Measurements from ENCODE around the gene MMP23B. TPM values are rescaled to one million over a fixed set of nuclear protein-coding genes. Genes with fewer than 3 reads are reported as not detected.

MMP23B gene
- total and polyA plus RNA-seq, 4 donors: 15.5 to 120 (median 57.8) TPM

DNA sequence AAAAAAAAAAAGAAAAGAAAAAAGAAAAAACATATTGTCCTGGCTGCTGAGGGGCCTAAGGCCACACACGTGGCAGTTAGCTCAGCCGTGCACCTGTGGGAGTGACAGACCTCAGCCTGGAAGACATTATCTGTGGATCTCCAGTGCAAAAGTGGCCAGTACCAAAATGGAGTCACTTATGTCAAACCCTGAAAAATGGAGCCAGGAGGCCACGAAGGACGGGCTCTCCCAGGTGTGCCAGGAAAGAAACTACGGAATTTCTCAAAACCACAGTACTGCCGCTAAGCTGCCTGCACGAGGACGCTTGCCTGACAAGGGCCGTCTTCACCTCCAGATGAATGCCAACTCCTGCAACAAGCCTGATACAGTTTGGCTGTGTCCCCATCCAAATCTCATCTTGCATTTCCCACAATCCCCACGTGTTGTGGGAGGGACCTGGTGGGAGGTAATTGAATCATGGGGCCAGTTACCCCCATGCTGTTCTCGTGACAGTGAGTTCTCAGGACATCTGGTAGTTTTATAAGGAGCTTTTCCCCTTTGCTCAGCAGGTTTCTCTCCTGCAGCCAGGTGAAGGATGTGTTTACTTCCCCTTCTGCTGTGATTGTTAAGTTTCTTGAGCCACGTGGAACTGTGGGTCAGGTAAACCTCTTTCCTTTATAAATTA is 22.0 kb upstream of the MMP23B start:
- ATAC-seq (ENCODE audit: low FRiP score) (no peak), DNase-seq (peak in 1 of 2 donors; percentile 18)
- intact Hi-C loops (cut with DNase I): no loop called here
- Histone ChIP-seq H3K27ac (ENCODE audit: low read depth in 1 of 2, low read length in 2 of 2) (no peak overlapping the region), H3K4me1 (ENCODE audit: control insufficient read depth in 1 of 2, insufficient read depth in 2 of 2, low read length in 2 of 2) (no peaks in the 10 kb centered on the region), H3K36me3 (ENCODE audit: control insufficient read depth in 1 of 2, insufficient read depth in 2 of 2, low read length in 1 of 2) (no peaks in the 10 kb centered on the region), H3K9me3 (ENCODE audit: control insufficient read depth, low read length) (no peaks in the 10 kb centered on the region), H3K27me3 (ENCODE audit: control insufficient read depth in 1 of 2, insufficient read depth in 2 of 2, low read length in 1 of 2) (no peaks in the 10 kb centered on the region), H3K4me3 (ENCODE audit: low read length in 2 of 2) (no peak overlapping the region)
- WGBS, 2 donors: 72 to 74% methylated on average over 12 of the region's 12 CpGs

DNA sequence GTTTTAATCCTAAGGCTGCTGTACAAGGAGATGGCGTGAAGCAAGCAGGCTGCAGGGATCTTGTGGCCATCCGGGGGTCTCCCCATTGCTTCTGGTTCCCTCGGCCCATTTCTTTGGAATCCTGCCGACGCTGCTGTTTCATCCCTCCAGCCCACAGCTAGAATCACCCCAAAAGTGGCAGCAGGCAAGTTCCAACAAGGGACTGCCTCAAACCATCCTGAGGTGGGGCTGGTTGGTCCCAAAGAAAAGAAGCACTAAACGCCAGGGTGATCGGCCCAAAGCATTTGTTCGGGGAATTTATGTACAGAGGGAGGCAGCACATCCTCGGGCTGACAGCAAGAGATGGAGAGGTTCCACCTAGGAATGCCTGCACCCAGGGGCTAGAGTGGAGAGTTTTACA is 21.2 kb upstream of the MMP23B start:
- Histone ChIP-seq H3K4me3 (ENCODE audit: low read length in 2 of 2) (no peak overlapping the region), H3K27me3 (ENCODE audit: control insufficient read depth in 1 of 2, insufficient read depth in 2 of 2, low read length in 1 of 2) (no peaks in the 10 kb centered on the region), H3K9me3 (ENCODE audit: control insufficient read depth, low read length) (no peaks in the 10 kb centered on the region), H3K4me1 (ENCODE audit: control insufficient read depth in 1 of 2, insufficient read depth in 2 of 2, low read length in 2 of 2) (no peaks in the 10 kb centered on the region), H3K36me3 (ENCODE audit: control insufficient read depth in 1 of 2, insufficient read depth in 2 of 2, low read length in 1 of 2) (no peaks in the 10 kb centered on the region), H3K27ac (ENCODE audit: low read depth in 1 of 2, low read length in 2 of 2) (peak overlapping the region in 1 of 2 donors; percentile 4)
- ATAC-seq (ENCODE audit: low FRiP score) (no peak), DNase-seq (peak in 1 of 2 donors; percentile 27)
- 74% methylated on average over 9 of the region's 9 CpGs for WGBS, 2 donors
- intact Hi-C loops (cut with DNase I): no loop called here

DNA sequence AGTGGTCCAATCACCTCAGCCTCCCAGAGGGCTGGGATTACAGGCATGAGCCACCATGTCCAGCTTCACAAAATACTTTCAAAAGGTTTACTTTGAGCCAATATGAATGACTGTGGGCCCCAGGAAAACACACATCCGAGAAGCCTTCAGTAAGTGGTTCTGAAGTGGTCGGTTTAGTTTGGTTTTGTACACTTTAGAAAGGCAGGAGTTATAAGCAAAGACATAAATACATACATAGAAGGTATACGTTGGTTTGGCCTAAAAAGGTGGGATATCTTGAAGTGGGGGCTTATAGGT is 19.9 kb upstream of the MMP23B start:
- Histone ChIP-seq H3K36me3 (ENCODE audit: control insufficient read depth in 1 of 2, insufficient read depth in 2 of 2, low read length in 1 of 2) (no peaks in the 10 kb centered on the region), H3K9me3 (ENCODE audit: control insufficient read depth, low read length) (no peaks in the 10 kb centered on the region), H3K27me3 (ENCODE audit: control insufficient read depth in 1 of 2, insufficient read depth in 2 of 2, low read length in 1 of 2) (no peaks in the 10 kb centered on the region), H3K4me1 (ENCODE audit: control insufficient read depth in 1 of 2, insufficient read depth in 2 of 2, low read length in 2 of 2) (no peaks in the 10 kb centered on the region), H3K27ac (ENCODE audit: low read depth in 1 of 2, low read length in 2 of 2) (no peak overlapping the region), H3K4me3 (ENCODE audit: low read length in 2 of 2) (no peak overlapping the region)
- DNase-seq (no peak), ATAC-seq (ENCODE audit: low FRiP score) (no peak)
- intact Hi-C loops (cut with DNase I): no loop called here
- 82 to 88% methylated on average over 3 of the region's 3 CpGs for WGBS, 2 donors

DNA sequence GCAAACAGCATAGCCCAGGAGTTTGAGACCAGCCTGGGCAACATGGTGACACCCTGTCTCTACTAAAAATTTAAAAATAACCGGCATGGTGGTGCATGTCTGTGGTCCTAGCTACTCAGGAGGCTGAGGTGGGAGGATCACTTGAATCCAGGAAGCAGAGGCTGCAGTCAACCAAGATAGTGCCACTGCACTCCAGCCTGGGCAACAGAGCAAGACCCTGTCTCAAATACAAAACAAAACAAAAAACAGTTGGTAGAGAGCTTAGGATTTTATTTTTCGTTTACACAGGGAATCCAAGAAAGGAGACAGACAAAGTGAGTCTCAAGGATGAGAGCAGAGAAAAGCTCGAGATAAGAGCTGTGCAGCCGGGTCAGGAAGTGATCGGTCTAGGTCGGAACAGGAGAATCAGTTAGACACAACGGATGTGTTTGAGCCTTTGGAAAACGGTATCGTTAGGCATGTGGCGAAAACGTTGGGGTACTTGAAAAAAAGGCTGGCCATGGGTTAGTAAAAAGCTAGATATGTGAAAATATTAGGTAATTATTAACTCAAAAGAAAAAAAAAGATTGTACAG is 18.4 kb upstream of the MMP23B start:
- H3K36me3 ChIP-seq (ENCODE audit: control insufficient read depth in 1 of 2, insufficient read depth in 2 of 2, low read length in 1 of 2): no peaks in the 10 kb centered on the region
- peak in 1 of 2 donors; percentile 6 for DNase-seq
- intact Hi-C loops (cut with DNase I): loop anchor here in 1 of 2 donors (1.0 kb wide), 1 partner anchor 39 kb away; the partner anchor contains the start of gene SSU72
- H3K9me3 ChIP-seq (ENCODE audit: control insufficient read depth, low read length): no peaks in the 10 kb centered on the region
- ATAC-seq (ENCODE audit: low FRiP score): no peak
- 69 to 74% methylated on average over 11 of the region's 11 CpGs for WGBS, 2 donors
- no peak overlapping the region for H3K27ac ChIP-seq (ENCODE audit: low read depth in 1 of 2, low read length in 2 of 2)
- H3K4me1 ChIP-seq (ENCODE audit: control insufficient read depth in 1 of 2, insufficient read depth in 2 of 2, low read length in 2 of 2): no peaks in the 10 kb centered on the region
- H3K4me3 ChIP-seq (ENCODE audit: low read length in 2 of 2): no peak overlapping the region
- no peaks in the 10 kb centered on the region for H3K27me3 ChIP-seq (ENCODE audit: control insufficient read depth in 1 of 2, insufficient read depth in 2 of 2, low read length in 1 of 2)

DNA sequence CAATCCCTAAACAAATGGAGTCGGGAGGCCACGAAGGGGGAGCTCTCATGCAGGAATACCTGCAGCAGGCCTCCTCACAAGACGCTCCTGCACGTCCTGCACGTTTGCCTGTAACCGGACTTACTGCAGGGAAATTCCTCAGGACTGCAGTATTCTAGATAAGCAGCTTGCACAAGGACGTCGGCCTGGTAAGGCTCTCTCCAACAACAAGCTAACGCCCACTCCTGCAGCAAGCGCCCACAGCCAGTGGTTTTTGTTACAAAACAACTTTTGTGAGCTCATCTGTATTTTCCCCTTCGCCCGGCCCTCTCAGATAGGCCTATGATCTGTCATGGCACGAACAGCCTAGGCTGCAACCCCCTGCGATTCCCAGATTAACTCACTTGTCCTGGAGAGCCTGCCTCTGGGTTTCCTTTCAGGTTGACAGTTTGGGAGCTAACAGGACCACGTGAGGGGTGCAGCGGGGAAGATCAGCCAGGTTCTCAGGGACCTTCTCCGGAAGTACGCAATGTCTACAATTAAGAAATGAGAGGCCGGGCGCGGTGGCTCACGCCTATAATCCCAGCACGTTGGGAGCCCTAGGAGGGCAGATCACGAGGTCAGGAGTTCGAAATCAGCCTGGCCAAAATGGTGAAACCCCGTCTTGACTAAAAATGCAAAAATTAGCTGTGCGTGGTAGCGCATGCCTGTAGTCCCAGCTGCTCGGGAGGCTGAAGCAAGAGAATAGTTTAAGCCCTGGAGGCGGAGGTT is 17.6 kb upstream of the MMP23B start:
- Histone ChIP-seq H3K36me3 (ENCODE audit: control insufficient read depth in 1 of 2, insufficient read depth in 2 of 2, low read length in 1 of 2) (no peaks in the 10 kb centered on the region), H3K4me1 (ENCODE audit: control insufficient read depth in 1 of 2, insufficient read depth in 2 of 2, low read length in 2 of 2) (no peaks in the 10 kb centered on the region), H3K9me3 (ENCODE audit: control insufficient read depth, low read length) (no peaks in the 10 kb centered on the region), H3K4me3 (ENCODE audit: low read length in 2 of 2) (peak overlapping the region; percentile 23 to 46), H3K27me3 (ENCODE audit: control insufficient read depth in 1 of 2, insufficient read depth in 2 of 2, low read length in 1 of 2) (no peaks in the 10 kb centered on the region), H3K27ac (ENCODE audit: low read depth in 1 of 2, low read length in 2 of 2) (no peak overlapping the region)
- 4 to 7% methylated on average over 30 of the region's 30 CpGs for WGBS, 2 donors
- intact Hi-C loops (cut with DNase I): loop anchor here in 1 of 2 donors (1.0 kb wide), 1 partner anchor 40 kb away; the partner anchor contains the start of gene SSU72
- ATAC-seq (ENCODE audit: low FRiP score): no peak
- DNase-seq: peak; percentile 67 to 80

DNA sequence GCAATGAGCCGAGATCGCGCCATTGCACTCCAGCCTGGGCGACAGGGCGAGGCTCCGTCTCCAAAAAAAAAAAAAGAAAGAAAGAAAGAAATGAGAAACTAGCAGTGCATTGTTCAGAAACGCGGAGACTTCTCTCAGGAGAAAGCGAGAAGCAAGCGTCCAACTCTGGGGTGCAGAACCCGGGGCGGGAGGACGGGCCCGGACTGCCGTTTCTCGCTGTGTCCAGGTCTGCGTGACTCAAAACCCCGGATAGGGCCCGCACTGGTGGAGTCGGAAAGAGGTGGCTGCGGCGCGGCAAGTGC is 17.1 kb upstream of the MMP23B start:
- H3K4me1 ChIP-seq (ENCODE audit: control insufficient read depth in 1 of 2, insufficient read depth in 2 of 2, low read length in 2 of 2): no peaks in the 10 kb centered on the region
- 0 to 1% methylated on average over 23 of the region's 23 CpGs for WGBS, 2 donors

DNA sequence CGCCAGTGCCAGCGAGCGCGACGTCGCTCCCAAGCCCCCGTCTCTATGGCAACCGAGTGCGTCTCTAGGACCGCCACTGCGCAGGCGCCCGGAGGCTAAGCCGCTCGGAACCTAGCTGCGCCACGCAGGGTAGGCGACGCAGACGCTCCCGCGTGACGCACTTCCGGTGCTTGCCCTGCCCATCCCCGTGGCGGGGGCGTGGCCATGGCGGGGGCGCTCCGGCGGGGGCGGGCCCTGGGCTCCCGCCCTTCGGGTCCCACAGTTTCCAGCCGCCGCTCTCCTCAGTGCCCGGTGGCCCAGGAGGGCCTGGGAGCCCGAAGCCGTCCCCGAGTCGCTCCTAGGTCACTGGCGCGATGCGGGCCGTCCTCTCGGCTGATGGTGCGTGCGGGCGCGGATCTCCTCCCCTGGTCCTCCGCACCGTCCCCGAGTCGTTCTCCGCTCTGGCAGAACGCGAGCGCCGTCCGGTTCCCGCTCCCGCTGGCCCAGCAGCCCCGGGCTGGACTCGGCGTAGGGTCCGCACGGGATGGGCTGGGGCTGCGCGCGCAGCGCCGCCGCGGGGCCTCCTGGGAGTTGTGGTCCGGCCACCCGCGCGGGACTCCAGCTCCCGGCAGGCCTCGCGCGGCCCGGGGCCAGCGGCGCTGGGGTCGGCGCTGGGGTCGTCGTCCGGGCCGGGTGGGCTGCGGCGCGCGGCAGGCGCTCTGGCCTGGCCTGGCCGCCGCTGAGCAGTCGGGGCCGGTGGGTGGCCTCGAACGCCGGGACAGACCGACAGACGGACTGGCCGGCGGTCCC is 16.5 kb upstream of the MMP23B start, which contains the start of gene MIB2:
Gene MIB2 (plus strand): TSS at position 245 of the 789 bp plus-strand sequence. CDS start 7,953 bp downstream, outside the sequence.
- peak; percentile 98 for ATAC-seq (ENCODE audit: low FRiP score)
- H3K36me3 ChIP-seq (ENCODE audit: control insufficient read depth in 1 of 2, insufficient read depth in 2 of 2, low read length in 1 of 2): no peaks in the 10 kb centered on the region
- peak within 1 kb of the TSS; percentile 65 to 83 for H3K4me3 ChIP-seq (ENCODE audit: low read length in 2 of 2)
- peak within 1 kb of the TSS; percentile 71 to 92 for H3K27ac ChIP-seq (ENCODE audit: low read depth in 1 of 2, low read length in 2 of 2)
- H3K27me3 ChIP-seq (ENCODE audit: control insufficient read depth in 1 of 2, insufficient read depth in 2 of 2, low read length in 1 of 2): no peaks in the 10 kb centered on the region
- intact Hi-C loops (cut with DNase I): no loop called here
- 0% methylated on average over 98 to 107 of the region's 107 CpGs for WGBS, 2 donors
- no peaks in the 10 kb centered on the region for H3K4me1 ChIP-seq (ENCODE audit: control insufficient read depth in 1 of 2, insufficient read depth in 2 of 2, low read length in 2 of 2)
- H3K9me3 ChIP-seq (ENCODE audit: control insufficient read depth, low read length): no peaks in the 10 kb centered on the region
- DNase-seq: peak; percentile 97 to 99

More for the DNA sequence above, 17.1 kb upstream of the MMP23B start:
- DNase-seq (no peak), ATAC-seq (ENCODE audit: low FRiP score) (no peak)
- no peaks in the 10 kb centered on the region for H3K9me3 ChIP-seq (ENCODE audit: control insufficient read depth, low read length)
- no peak overlapping the region for H3K27ac ChIP-seq (ENCODE audit: low read depth in 1 of 2, low read length in 2 of 2)
- H3K4me3 ChIP-seq (ENCODE audit: low read length in 2 of 2): peak overlapping the region; percentile 23 to 46
- H3K36me3 ChIP-seq (ENCODE audit: control insufficient read depth in 1 of 2, insufficient read depth in 2 of 2, low read length in 1 of 2): no peaks in the 10 kb centered on the region
- no peaks in the 10 kb centered on the region for H3K27me3 ChIP-seq (ENCODE audit: control insufficient read depth in 1 of 2, insufficient read depth in 2 of 2, low read length in 1 of 2)
- intact Hi-C loops (cut with DNase I): loop anchor here in 1 of 2 donors (1.0 kb wide), 1 partner anchor 41 kb away; the partner anchor contains the start of gene SSU72

DNA sequence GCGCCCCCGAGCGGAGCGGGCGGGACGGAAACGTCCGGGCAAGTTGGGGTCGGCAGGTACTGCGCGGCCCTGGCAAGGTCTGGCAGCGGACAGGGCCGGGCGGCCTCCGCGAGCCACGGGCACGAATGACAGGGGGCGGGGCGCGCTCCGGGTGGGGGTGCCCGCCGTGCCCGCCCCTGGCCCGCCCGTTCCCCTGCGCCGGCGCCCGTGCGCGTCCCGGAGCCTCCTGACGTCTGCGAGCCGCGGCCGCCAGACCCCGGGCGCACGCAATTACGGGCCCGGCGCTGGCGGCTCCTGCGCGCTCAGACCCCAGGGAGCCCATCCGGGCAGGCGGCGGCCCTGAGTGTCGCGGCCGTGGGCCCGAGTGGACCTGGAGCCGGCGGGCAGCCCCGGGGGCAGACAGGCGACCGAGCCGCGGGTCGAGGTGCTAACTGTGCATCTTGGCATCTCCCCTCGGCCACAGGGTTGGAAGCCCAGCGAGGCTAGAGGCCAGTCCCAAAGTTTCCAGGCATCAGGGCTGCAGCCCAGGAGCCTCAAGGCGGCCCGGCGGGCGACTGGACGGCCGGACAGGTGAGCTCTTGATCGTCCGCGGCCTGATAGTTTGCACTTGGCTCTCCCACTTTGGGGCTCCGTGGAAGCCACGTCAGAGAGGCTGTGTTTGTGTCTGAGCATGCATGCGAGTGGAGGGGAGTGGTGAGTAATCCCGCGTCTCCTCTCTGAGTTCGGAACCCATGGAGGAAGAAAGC is 15.8 kb upstream of the MMP23B start:
- no peak for ATAC-seq (ENCODE audit: low FRiP score)
- WGBS, 2 donors: 3 to 4% methylated on average over 61 to 80 of the region's 80 CpGs
- no peaks in the 10 kb centered on the region for H3K9me3 ChIP-seq (ENCODE audit: control insufficient read depth, low read length)
- peak overlapping the region; percentile 65 to 83 for H3K4me3 ChIP-seq (ENCODE audit: low read length in 2 of 2)
- H3K27ac ChIP-seq (ENCODE audit: low read depth in 1 of 2, low read length in 2 of 2): peak overlapping the region; percentile 49 to 71
- H3K27me3 ChIP-seq (ENCODE audit: control insufficient read depth in 1 of 2, insufficient read depth in 2 of 2, low read length in 1 of 2): no peaks in the 10 kb centered on the region
- intact Hi-C loops (cut with DNase I): no loop called here
- H3K4me1 ChIP-seq (ENCODE audit: control insufficient read depth in 1 of 2, insufficient read depth in 2 of 2, low read length in 2 of 2): no peaks in the 10 kb centered on the region
- no peaks in the 10 kb centered on the region for H3K36me3 ChIP-seq (ENCODE audit: control insufficient read depth in 1 of 2, insufficient read depth in 2 of 2, low read length in 1 of 2)
- peak; percentile 62 to 85 for DNase-seq
